Upper lobe of left lung (tissue), 6 donors: ENCODE results near the gene LAG3. TPM values are rescaled to one million over a fixed set of nuclear protein-coding genes. Genes with fewer than 3 reads are reported as not detected.

Source experiments
- ATAC-seq, 2 donors: fragments of 200-7000 bp; cut with Tn5 transposase; one replicate each; pipeline ENCODE4 v1.9.1; 2022; ENCODE audit warnings: mild to moderate bottlenecking in 2 of 2, moderate library complexity in 2 of 2; ENCODE audit not compliant: low FRiP score in 2 of 2
- DNase-seq, 2 donors: peaks; one replicate each; pipeline ENCODE4 v3.0.0-alpha.2; 2019 to 2020
- H3K27ac ChIP-seq, 4 donors: fragments of 200-600 bp; sonication (generic); one replicate each; pipeline ENCODE4 v1.5.1; 2016 to 2019
- H3K27me3 ChIP-seq, 4 donors: fragments of 200-600 bp; sonication (generic); one replicate each; pipeline ENCODE4 v1.5.1; 2017 to 2019
- H3K36me3 ChIP-seq, 4 donors: fragments of 200-600 bp; sonication (generic); one replicate each; pipeline ENCODE4 v1.5.1; 2016 to 2019
- H3K4me1 ChIP-seq, 4 donors: fragments of 200-600 bp; sonication (generic); one replicate each; pipeline ENCODE4 v1.5.1; 2018 to 2019
- H3K4me3 ChIP-seq, 4 donors: fragments of 200-600 bp; sonication (generic); one replicate each; pipeline ENCODE4 v1.5.1; 2017 to 2019; ENCODE audit warnings: mild to moderate bottlenecking in 2 of 4, moderate library complexity in 1 of 4
- H3K9me3 ChIP-seq, 4 donors: fragments of 200-600 bp; sonication (generic); one replicate each; pipeline ENCODE4 v1.5.1; 2018 to 2019
- EP300 ChIP-seq, 4 donors: sonication (generic); formaldehyde crosslinking; IDR thresholded peaks; one replicate each; pipeline ENCODE4 v1.5.1; 2017; ENCODE audit warnings: antibody characterized with exemption in 4 of 4, control low read depth in 2 of 4
- POLR2A ChIP-seq, 4 donors: fragments of 450-650 bp; IDR thresholded peaks; one replicate each; pipeline ENCODE4 v1.5.1; 2016 to 2017; ENCODE audit warnings: antibody characterized with exemption in 4 of 4, mild to moderate bottlenecking in 2 of 4
- POLR2AphosphoS5 ChIP-seq, 2 donors: sonication (generic); formaldehyde crosslinking; IDR thresholded peaks; one replicate each; pipeline ENCODE4 v1.5.1; 2017; ENCODE audit warnings: antibody characterized with exemption in 2 of 2
- WGBS, 2 donors: methylation state at CpG; one replicate each; pipeline ENCODE4 v1.1.5; 2017 to 2018; 5-methylcytosine and 5-hydroxymethylcytosine counted together
- total RNA-seq, 6 donors: library from RNA; depleted of rRNA in 4 of 6; stranded (reverse); fragments of >200 nt in 4 of 6; gene quantifications; one replicate each; pipeline versions ENCODE4 v1.1.0 to v1.2.1, GENCODE V29; 2016 to 2021
- TF ChIP-seq, protein P1 (sequence below), 6 experiments: fragments of 450-650 bp in 4 of 6; fragments of 200-600 bp in 2 of 6; sonication (generic) in 2 of 6; IDR thresholded peaks; one replicate each; pipeline ENCODE4 v1.5.1; 2016 to 2019; ENCODE audit warnings: antibody characterized with exemption in 6 of 6
- donor health status: DM: no; HTN: no; CAD: no; lungs with moderate emphysema.
- donor health status: DM: no; HTN: yes; CAD: no; lungs with severe emphysema.

LAG3 gene
- total RNA-seq, 6 donors from 2014 or later = 0.46 to 2.6 (median 1.5) TPM

DNA sequence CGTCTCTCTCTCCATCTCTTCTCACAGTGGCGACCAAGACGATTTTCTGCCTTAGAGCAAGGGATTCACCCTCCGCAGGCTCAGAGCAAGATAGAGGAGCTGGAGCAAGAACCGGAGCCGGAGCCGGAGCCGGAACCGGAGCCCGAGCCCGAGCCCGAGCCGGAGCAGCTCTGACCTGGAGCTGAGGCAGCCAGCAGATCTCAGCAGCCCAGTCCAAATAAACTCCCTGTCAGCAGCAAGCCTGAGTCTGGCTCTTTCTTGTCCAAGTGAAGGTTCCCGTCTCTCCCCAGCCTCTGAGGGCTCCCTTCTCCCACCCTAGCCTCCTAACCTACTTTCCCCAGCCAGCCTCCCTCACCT, 5.9 kb downstream of the LAG3 start:
- TF ChIP-seq POLR2A (IDR thresholded peaks at IDR 0.05) (no peak), EP300 (IDR thresholded peaks at IDR 0.05) (no peak), POLR2AphosphoS5 (IDR thresholded peaks at IDR 0.05) (no peak)
- TF ChIP-seq, protein P1, sequence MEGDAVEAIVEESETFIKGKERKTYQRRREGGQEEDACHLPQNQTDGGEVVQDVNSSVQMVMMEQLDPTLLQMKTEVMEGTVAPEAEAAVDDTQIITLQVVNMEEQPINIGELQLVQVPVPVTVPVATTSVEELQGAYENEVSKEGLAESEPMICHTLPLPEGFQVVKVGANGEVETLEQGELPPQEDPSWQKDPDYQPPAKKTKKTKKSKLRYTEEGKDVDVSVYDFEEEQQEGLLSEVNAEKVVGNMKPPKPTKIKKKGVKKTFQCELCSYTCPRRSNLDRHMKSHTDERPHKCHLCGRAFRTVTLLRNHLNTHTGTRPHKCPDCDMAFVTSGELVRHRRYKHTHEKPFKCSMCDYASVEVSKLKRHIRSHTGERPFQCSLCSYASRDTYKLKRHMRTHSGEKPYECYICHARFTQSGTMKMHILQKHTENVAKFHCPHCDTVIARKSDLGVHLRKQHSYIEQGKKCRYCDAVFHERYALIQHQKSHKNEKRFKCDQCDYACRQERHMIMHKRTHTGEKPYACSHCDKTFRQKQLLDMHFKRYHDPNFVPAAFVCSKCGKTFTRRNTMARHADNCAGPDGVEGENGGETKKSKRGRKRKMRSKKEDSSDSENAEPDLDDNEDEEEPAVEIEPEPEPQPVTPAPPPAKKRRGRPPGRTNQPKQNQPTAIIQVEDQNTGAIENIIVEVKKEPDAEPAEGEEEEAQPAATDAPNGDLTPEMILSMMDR (IDR thresholded peaks at IDR 0.05) = no peak
- Histone ChIP-seq H3K27me3 (peaks cover 0 to 2% (median 0%) of the 10 kb centered on the region in 4 donors), H3K4me1 (peaks cover 9 to 22% (median 11%) of the 10 kb centered on the region in 4 donors), H3K4me3 (peak overlapping the region in 3 of 4 donors; percentile 30 to 48 (median 35)), H3K9me3 (no peaks in the 10 kb centered on the region), H3K27ac (peak overlapping the region; percentile 25 to 68 (median 48)), H3K36me3 (no peaks in the 10 kb centered on the region)
- 63 to 65% methylated on average over 13 to 14 of the region's 14 CpGs for WGBS, 2 donors
- ATAC-seq (peak in 1 of 2 donors; percentile 60), DNase-seq (peak in 1 of 2 donors; percentile 84)

DNA sequence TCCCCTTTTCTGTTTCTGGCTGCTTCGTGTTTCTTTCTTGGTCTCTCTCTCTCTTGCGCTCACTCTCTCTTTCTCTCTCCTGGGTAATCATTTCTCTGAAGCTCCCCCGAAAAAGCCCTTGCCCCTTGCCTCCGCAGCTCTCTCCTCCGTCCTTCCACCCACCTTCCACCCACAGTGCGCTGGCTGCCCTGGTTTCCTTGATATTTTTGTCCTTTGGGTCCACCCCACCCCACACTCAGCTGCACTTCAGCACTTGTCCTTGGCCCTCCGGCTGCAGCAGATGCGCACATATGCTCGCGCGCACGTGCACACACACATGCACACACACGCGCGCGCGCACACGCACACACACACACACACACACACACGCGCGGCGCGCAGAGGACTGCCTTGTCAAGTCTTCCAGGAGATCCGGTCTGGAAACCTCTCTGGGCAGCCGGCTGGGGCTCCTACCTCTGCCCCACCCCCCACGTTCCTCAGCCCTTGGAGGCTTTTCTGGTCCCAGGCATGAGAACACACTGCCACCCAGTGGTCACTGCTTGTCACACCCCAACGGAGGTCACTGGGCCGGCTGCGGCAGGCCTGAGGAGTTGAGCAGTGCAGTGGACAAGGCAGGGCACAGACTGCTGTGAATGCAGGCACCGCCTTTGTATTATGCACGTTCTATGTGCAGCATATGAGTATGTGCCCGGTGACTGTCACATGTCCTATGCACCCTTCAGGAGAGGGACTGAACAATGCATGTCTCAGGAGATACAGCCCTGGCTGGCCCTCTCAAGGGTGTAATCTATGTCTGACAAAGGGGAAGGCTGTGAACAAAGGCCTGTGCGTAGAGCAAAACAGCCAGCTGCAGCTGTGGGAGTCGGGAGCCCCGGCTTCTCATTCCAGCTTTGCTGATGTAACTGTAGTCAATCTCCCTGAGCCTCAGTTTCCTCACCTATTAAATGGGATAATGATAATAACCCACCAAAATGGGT, 6.5 kb downstream of the LAG3 start:
- H3K27me3 ChIP-seq = no peaks in the 10 kb centered on the region
- H3K9me3 ChIP-seq = no peaks in the 10 kb centered on the region
- peak in 1 of 4 donors; percentile 14 for TF ChIP-seq POLR2A (IDR thresholded peaks at IDR 0.05)
- TF ChIP-seq, protein P1 (IDR thresholded peaks at IDR 0.05) = peak; percentile 91 to 99 (median 98)
- peak; percentile 53 to 71 for TF ChIP-seq POLR2AphosphoS5 (IDR thresholded peaks at IDR 0.05)
- TF ChIP-seq EP300 (IDR thresholded peaks at IDR 0.05) = no peak
- H3K4me1 ChIP-seq = peaks cover 9 to 16% (median 11%) of the 10 kb centered on the region in 4 donors
- H3K27ac ChIP-seq = peak overlapping the region in 3 of 4 donors; percentile 25 to 68 (median 64)
- WGBS, 2 donors = 5 to 7% methylated on average over 28 to 35 of the region's 35 CpGs
- peak; percentile 97 to 98 for ATAC-seq
- no peaks in the 10 kb centered on the region for H3K36me3 ChIP-seq
- H3K4me3 ChIP-seq = peak overlapping the region in 3 of 4 donors; percentile 30 to 48 (median 35)
- peak; percentile 92 to 97 for DNase-seq

DNA sequence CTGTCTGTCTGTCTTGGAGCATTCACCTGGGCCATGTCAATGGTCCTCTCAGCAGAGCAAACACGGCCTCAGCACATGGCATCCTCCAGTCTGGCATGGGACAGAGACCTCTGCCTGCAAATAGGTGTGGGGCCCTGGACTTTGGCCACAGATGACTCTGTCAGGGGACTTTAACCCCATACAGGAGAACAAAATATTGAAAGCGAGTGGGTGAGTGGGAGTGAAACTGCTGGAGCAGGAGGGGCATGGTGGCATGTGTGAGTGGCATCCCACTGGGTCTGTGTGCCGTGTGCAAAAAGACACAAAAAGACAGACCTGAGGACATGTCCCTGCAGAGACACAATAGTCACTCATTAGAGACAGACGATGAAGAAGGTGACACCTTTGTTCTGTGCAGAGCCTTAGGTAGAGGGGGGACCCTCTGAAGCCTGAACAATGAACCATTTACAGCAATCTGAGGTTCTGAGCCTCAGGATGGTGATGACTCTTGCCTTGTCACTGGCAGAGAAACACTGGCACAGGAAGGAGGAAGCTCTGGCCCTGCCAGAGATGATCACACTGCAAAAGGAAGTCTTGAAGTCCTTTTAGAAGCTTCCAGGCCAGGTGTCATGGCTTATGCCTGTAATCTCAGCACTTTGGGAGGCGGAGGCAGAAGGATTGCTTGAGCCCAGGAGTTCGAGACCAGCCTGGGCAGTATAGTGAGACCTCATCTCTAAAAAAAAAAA, 7.5 kb downstream of the LAG3 start:
- H3K27ac ChIP-seq = no peak overlapping the region

DNA sequence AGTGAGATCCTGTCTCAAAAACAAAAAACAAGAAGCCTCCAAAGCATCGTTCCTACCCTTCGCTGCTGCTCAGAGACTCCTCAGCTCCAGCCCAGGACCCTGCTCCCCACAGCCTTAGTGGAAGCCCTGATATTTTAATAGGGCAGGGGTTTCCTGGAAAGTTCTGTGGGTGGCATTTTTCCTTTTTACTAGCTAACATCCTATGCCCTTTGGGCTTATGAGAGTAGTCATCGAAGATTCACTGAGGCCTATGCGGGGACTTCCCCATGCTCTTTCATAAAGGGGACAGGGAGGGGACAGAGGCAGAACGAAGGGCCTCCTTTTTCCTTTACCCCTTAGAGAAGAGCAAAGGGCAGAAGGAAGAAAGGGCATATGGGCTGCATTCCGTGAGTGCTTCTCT, 8.3 kb downstream of the LAG3 start:
- Histone ChIP-seq H3K4me3 (no peak overlapping the region), H3K4me1 (peaks cover 15 to 32% (median 18%) of the 10 kb centered on the region in 4 donors), H3K27ac (no peak overlapping the region), H3K36me3 (no peaks in the 10 kb centered on the region), H3K9me3 (no peaks in the 10 kb centered on the region), H3K27me3 (no peaks in the 10 kb centered on the region)
- no peak for TF ChIP-seq EP300 (IDR thresholded peaks at IDR 0.05)
- 79 to 95% methylated on average over 6 of the region's 6 CpGs for WGBS, 2 donors
- DNase-seq (no peak), ATAC-seq (no peak)

More for the DNA sequence above, 7.5 kb downstream of the LAG3 start:
- WGBS, 2 donors = 82 to 83% methylated on average over 6 of the region's 6 CpGs
- Histone ChIP-seq H3K27me3 (no peaks in the 10 kb centered on the region), H3K4me3 (no peak overlapping the region), H3K9me3 (no peaks in the 10 kb centered on the region), H3K4me1 (peaks cover 11 to 25% (median 18%) of the 10 kb centered on the region in 4 donors), H3K36me3 (no peaks in the 10 kb centered on the region)
- no peak for DNase-seq
- ATAC-seq = no peak
- TF ChIP-seq, protein P1 (IDR thresholded peaks at IDR 0.05) = no peak
- TF ChIP-seq POLR2A (IDR thresholded peaks at IDR 0.05) = no peak

DNA sequence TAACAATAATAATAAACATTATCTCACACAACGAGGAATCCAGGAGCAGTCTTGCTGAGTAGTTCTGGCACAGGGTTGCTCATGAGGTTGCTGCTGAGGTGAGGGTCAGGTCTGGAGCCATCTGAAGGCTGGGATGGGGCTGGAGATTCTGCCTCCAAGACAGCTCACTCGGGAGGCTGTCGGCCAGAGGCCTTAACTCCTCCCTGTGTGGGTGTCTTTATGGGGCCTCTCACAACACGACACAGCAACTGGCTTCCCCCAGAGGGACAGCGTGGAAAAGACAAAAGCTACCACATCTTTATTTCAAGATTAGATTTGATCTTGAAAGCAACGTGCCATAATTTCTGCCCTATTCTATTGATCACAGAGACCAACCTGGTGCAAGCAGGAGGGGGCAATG, 9.8 kb downstream of the LAG3 start:
- no peak for DNase-seq
- Histone ChIP-seq H3K27me3 (no peaks in the 10 kb centered on the region), H3K27ac (no peak overlapping the region), H3K4me1 (peaks cover 16 to 39% (median 20%) of the 10 kb centered on the region in 4 donors), H3K4me3 (no peak overlapping the region), H3K36me3 (no peaks in the 10 kb centered on the region), H3K9me3 (no peaks in the 10 kb centered on the region)
- TF ChIP-seq POLR2A (IDR thresholded peaks at IDR 0.05) (no peak), POLR2AphosphoS5 (IDR thresholded peaks at IDR 0.05) (no peak)
- TF ChIP-seq, protein P1 (IDR thresholded peaks at IDR 0.05) = no peak
- ATAC-seq = no peak
- 73 to 86% methylated on average over 4 to 6 of the region's 6 CpGs for WGBS, 2 donors
